ENCODE data around the gene BARX2.

BARX2 gene

GRCh38 chr11:129455756-129456655 lies 80.4 kb downstream of the BARX2 start:
- TF ChIP-seq, protein P1, sequence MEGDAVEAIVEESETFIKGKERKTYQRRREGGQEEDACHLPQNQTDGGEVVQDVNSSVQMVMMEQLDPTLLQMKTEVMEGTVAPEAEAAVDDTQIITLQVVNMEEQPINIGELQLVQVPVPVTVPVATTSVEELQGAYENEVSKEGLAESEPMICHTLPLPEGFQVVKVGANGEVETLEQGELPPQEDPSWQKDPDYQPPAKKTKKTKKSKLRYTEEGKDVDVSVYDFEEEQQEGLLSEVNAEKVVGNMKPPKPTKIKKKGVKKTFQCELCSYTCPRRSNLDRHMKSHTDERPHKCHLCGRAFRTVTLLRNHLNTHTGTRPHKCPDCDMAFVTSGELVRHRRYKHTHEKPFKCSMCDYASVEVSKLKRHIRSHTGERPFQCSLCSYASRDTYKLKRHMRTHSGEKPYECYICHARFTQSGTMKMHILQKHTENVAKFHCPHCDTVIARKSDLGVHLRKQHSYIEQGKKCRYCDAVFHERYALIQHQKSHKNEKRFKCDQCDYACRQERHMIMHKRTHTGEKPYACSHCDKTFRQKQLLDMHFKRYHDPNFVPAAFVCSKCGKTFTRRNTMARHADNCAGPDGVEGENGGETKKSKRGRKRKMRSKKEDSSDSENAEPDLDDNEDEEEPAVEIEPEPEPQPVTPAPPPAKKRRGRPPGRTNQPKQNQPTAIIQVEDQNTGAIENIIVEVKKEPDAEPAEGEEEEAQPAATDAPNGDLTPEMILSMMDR (IDR thresholded peaks at IDR 0.05; ENCODE audit: poor library complexity, severe bottlenecking) = no peak
- peaks cover 23% of the 10 kb centered on the region for H3K4me1 ChIP-seq (ENCODE audit: insufficient read depth, poor library complexity, severe bottlenecking)

GRCh38 chr11:129457321-129457720 lies 81.7 kb downstream of the BARX2 start:
- H3K27ac ChIP-seq (ENCODE audit: poor library complexity, severe bottlenecking) = peak overlapping the region; percentile 90
- no peak overlapping the region for H3K4me3 ChIP-seq (ENCODE audit: severe bottlenecking)
- no peak for ATAC-seq (ENCODE audit: low read depth)
- H3K9me3 ChIP-seq (ENCODE audit: severe bottlenecking) = no peaks in the 10 kb centered on the region
- no peak for DNase-seq (ENCODE audit: low spot score)
- peaks cover 23% of the 10 kb centered on the region for H3K4me1 ChIP-seq (ENCODE audit: insufficient read depth, poor library complexity, severe bottlenecking)
- H3K27me3 ChIP-seq (ENCODE audit: insufficient read depth, poor library complexity, severe bottlenecking) = no peaks in the 10 kb centered on the region
- H3K36me3 ChIP-seq (ENCODE audit: low read depth) = no peaks in the 10 kb centered on the region
- TF ChIP-seq, protein P1 (IDR thresholded peaks at IDR 0.05; ENCODE audit: poor library complexity, severe bottlenecking) = no peak

More at GRCh38 chr11:129455756-129456655, 80.4 kb downstream of the BARX2 start:
- no peaks in the 10 kb centered on the region for H3K9me3 ChIP-seq (ENCODE audit: severe bottlenecking)
- DNase-seq (ENCODE audit: low spot score) = no peak
- H3K4me3 ChIP-seq (ENCODE audit: severe bottlenecking) = no peak overlapping the region
- no peak for ATAC-seq (ENCODE audit: low read depth)
- H3K27ac ChIP-seq (ENCODE audit: poor library complexity, severe bottlenecking) = no peak overlapping the region
- H3K36me3 ChIP-seq (ENCODE audit: low read depth) = no peaks in the 10 kb centered on the region
- H3K27me3 ChIP-seq (ENCODE audit: insufficient read depth, poor library complexity, severe bottlenecking) = no peaks in the 10 kb centered on the region

- Histone ChIP-seq H3K36me3 (ENCODE audit: low read depth) (no peaks in the 10 kb centered on the region), H3K4me1 (ENCODE audit: insufficient read depth, poor library complexity, severe bottlenecking) (peaks cover 23% of the 10 kb centered on the region), H3K27ac (ENCODE audit: poor library complexity, severe bottlenecking) (peak overlapping the region; percentile 90), H3K4me3 (ENCODE audit: severe bottlenecking) (no peak overlapping the region), H3K27me3 (ENCODE audit: insufficient read depth, poor library complexity, severe bottlenecking) (no peaks in the 10 kb centered on the region), H3K9me3 (ENCODE audit: severe bottlenecking) (no peaks in the 10 kb centered on the region)
- TF ChIP-seq, protein P1 (IDR thresholded peaks at IDR 0.05; ENCODE audit: poor library complexity, severe bottlenecking) = no peak
- peak; percentile 81 for DNase-seq (ENCODE audit: low spot score)
- peak; percentile 96 for ATAC-seq (ENCODE audit: low read depth)
These were observed 82.6 kb downstream of the BARX2 start for GRCh38 chr11:129458278-129458677.

GRCh38 chr11:129458756-129459535 lies 83.3 kb downstream of the BARX2 start:
- no peak overlapping the region for H3K4me3 ChIP-seq (ENCODE audit: severe bottlenecking)
- peaks cover 23% of the 10 kb centered on the region for H3K4me1 ChIP-seq (ENCODE audit: insufficient read depth, poor library complexity, severe bottlenecking)
- H3K9me3 ChIP-seq (ENCODE audit: severe bottlenecking) = no peaks in the 10 kb centered on the region
- no peaks in the 10 kb centered on the region for H3K36me3 ChIP-seq (ENCODE audit: low read depth)
- peak; percentile 68 for ATAC-seq (ENCODE audit: low read depth)
- TF ChIP-seq, protein P1 (IDR thresholded peaks at IDR 0.05; ENCODE audit: poor library complexity, severe bottlenecking) = no peak
- H3K27me3 ChIP-seq (ENCODE audit: insufficient read depth, poor library complexity, severe bottlenecking) = no peaks in the 10 kb centered on the region
- peak overlapping the region; percentile 90 for H3K27ac ChIP-seq (ENCODE audit: poor library complexity, severe bottlenecking)
- no peak for DNase-seq (ENCODE audit: low spot score)
